ENCODE results near the gene AHI1.

GRCh38 chr6:135289816-135290215 lies 207.7 kb downstream of the AHI1 start:
- no peak for TF ChIP-seq POLR2A (IDR thresholded peaks at IDR 0.05)
- no peak for TF ChIP-seq CTCF (IDR thresholded peaks at IDR 0.05)
- TF ChIP-seq POLR2AphosphoS5 (IDR thresholded peaks at IDR 0.05), result no peak
